DND-41 (cell line): Measurements from ENCODE around the gene FHIT.
"Not testable (repeated sequence)": the region's sequence is repeated elsewhere in the genome, so short reads cannot be mapped to it uniquely, and the experiment has no call there.

ENCODE experiments used
- ATAC-seq: fragments of 200-7000 bp; cut with Tn5 transposase; 3 replicates; pipeline ENCODE4 v1.9.1; 2021; ENCODE audit warnings: low read depth; ENCODE audit not compliant: insufficient read depth
- DNase-seq: peaks from one replicate; pipeline ENCODE4 v3.0.0-alpha.2; 2020
- H2AFZ ChIP-seq: 2 replicates; pipeline ENCODE4 v1.6.0; 2012; ENCODE audit warnings: low read depth, low read length
- H3K27ac ChIP-seq: 2 replicates; pipeline ENCODE4 v1.5.1; 2012; ENCODE audit warnings: low read length, inconsistent platforms
- H3K27me3 ChIP-seq: fragments of 200-600 bp; sonication (generic); 2 replicates; pipeline ENCODE4 v1.6.0; 2012; ENCODE audit warnings: low read length, mild to moderate bottlenecking, inconsistent platforms; ENCODE audit not compliant: insufficient read depth, poor library complexity
- H3K36me3 ChIP-seq: 2 replicates; pipeline ENCODE4 v1.5.1; 2012; ENCODE audit warnings: low read length, inconsistent platforms; ENCODE audit not compliant: insufficient read depth
- H3K4me1 ChIP-seq: 2 replicates; pipeline ENCODE4 v1.5.1; 2012; ENCODE audit warnings: mild to moderate bottlenecking, low read length; ENCODE audit not compliant: insufficient read depth
- H3K4me2 ChIP-seq: 2 replicates; pipeline ENCODE4 v1.6.0; 2012; ENCODE audit warnings: mild to moderate bottlenecking, moderate library complexity, low read length, inconsistent platforms; ENCODE audit not compliant: insufficient read depth
- H3K4me3 ChIP-seq, 2 experiments: fragments of 200-600 bp in 1 of 2; shearing (Covaris generic) in 1 of 2; 2 replicates each; pipeline ENCODE4 v1.5.1; 2012 to 2016; ENCODE audit warnings: inconsistent platforms in 2 of 2, low read length in 2 of 2, mild to moderate bottlenecking in 2 of 2, low read depth in 1 of 2, moderate library complexity in 1 of 2
- H3K79me2 ChIP-seq: 2 replicates; pipeline ENCODE4 v1.6.0; 2012; ENCODE audit warnings: low read length, inconsistent platforms; ENCODE audit not compliant: insufficient read depth
- H3K9ac ChIP-seq: 2 replicates; pipeline ENCODE4 v1.6.0; 2012; ENCODE audit warnings: low read depth, mild to moderate bottlenecking, inconsistent platforms, low read length, moderate library complexity
- H3K9me3 ChIP-seq: 2 replicates; pipeline ENCODE4 v1.5.1; 2012; ENCODE audit warnings: low read length, moderate library complexity, mild to moderate bottlenecking, inconsistent platforms; ENCODE audit not compliant: insufficient read depth, severe bottlenecking
- H4K20me1 ChIP-seq: 2 replicates; pipeline ENCODE4 v1.6.0; 2012; ENCODE audit warnings: low read length; ENCODE audit not compliant: insufficient read depth
- CTCF ChIP-seq: IDR thresholded peaks from 2 replicates; pipeline ENCODE4 v1.5.1; 2012; ENCODE audit warnings: borderline replicate concordance, low read length, moderate library complexity, mild to moderate bottlenecking; ENCODE audit not compliant: poor library complexity, severe bottlenecking; ENCODE audit errors: extremely low read depth
- EZH2 ChIP-seq: IDR thresholded peaks from 3 replicates; pipeline ENCODE4 v1.6.1; 2012; ENCODE audit warnings: borderline replicate concordance, low read depth, mild to moderate bottlenecking, moderate library complexity, low read length, inconsistent platforms; ENCODE audit not compliant: severe bottlenecking

FHIT gene

DNA sequence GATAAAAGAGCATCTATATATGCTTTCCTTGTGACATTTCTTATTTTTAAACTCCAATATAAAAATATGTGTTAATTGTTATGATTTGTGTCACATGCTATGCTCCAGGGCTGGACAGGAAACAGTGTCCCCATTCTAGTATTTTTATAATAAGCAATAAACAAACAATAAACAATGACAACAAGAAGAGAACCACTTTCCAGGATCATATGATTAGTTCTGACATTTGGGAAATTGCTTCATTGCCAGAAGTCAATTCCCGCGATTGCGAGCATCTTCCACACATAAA, 260.9 kb downstream of the FHIT start:
- Histone ChIP-seq H3K9me3 (no peaks in the 10 kb centered on the region), H2AFZ (no peak overlapping the region), H3K4me2 (no peak overlapping the region)

DNA sequence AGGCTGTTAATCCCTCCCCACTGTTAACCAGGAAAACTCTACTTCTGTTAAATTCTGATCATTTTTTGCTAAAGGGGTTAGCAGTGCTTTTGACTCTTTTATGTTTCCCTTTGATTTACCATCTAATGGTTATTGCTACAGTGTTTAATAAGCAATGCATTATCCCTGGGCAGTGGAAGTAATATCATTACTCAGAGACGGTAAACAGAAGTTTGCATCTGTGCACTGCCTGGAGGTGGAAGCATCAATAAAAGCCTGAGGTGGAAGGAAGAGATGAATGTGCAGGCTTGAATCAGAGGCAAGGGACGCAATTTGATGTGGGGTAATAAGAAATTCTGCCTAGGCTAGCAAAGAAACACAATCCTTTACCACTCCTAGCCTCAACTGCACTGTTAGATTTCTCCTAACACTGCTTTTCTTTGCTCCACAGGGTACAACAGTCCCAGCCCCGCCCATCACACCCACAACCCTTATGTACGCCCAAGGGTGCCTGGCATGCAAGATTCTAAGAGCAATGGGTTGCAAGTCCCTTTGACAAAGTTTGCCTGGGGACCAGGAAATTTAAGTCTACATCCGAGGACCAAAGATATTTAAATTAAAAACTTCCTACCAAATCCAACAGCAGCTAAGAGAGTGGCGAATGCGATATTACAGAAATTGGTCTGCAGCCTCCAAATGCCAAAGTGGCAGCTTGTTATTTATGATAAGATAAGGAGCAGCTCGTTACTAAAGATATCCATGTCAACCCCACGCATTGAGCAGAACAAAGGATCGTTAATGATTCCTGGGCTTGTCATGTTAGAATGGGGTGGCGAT, 261.4 kb downstream of the FHIT start:
- no peaks in the 10 kb centered on the region for H3K79me2 ChIP-seq
- no peaks in the 10 kb centered on the region for H3K36me3 ChIP-seq
- H3K27ac ChIP-seq, result no peak overlapping the region
- TF ChIP-seq CTCF (no peak), EZH2 (no peak)
- no peak overlapping the region for H3K9ac ChIP-seq
- DNase-seq (no peak), ATAC-seq (no peak)
- no peaks in the 10 kb centered on the region for H3K9me3 ChIP-seq
- no peak overlapping the region for H3K4me2 ChIP-seq
- H3K4me1 ChIP-seq, result no peaks in the 10 kb centered on the region
- H2AFZ ChIP-seq, result no peak overlapping the region
- H3K27me3 ChIP-seq, result no peaks in the 10 kb centered on the region
- H4K20me1 ChIP-seq, result no peaks in the 10 kb centered on the region
- H3K4me3 ChIP-seq, result no peak overlapping the region

More for the DNA sequence above, 260.9 kb downstream of the FHIT start:
- H3K27ac ChIP-seq, result no peak overlapping the region
- DNase-seq, result no peak
- no peak overlapping the region for H3K9ac ChIP-seq
- TF ChIP-seq EZH2 (no peak), CTCF (no peak)
- no peak for ATAC-seq
- H3K4me3 ChIP-seq, result no peak overlapping the region
- H3K27me3 ChIP-seq, result no peaks in the 10 kb centered on the region
- no peaks in the 10 kb centered on the region for H3K79me2 ChIP-seq
- no peaks in the 10 kb centered on the region for H3K36me3 ChIP-seq
- H3K4me1 ChIP-seq, result no peaks in the 10 kb centered on the region
- no peaks in the 10 kb centered on the region for H4K20me1 ChIP-seq

DNA sequence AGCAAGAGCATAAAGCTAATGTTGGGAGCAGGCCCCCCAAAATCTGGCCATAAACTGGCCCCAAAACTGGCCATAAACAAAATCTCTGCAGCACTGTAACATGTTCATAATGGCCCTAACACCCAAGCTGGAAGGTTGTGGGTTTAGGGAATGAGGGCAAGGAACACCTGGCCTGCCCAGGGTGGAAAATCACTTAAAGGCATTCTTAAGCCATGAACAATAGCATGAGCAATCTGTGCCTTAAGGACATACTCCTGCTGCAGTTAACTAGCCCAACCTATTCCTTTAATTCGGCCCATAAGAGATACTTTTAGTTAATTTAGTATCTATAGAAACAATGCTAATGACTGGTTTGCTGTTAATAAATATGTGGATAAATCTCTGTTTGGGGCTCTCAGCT, 264.1 kb downstream of the FHIT start:
- H3K79me2 ChIP-seq, H4K20me1 ChIP-seq, H3K4me3 ChIP-seq, H3K4me1 ChIP-seq, H3K27ac ChIP-seq, H3K9me3 ChIP-seq, H3K4me2 ChIP-seq, DNase-seq, H2AFZ ChIP-seq, H3K36me3 ChIP-seq, H3K9ac ChIP-seq, ATAC-seq, H3K27me3 ChIP-seq: not testable (repeated sequence)

GRCh38 chr3:60986552-60986951, 264.7 kb downstream of the FHIT start:
- no peak overlapping the region for H2AFZ ChIP-seq
- no peak overlapping the region for H3K9ac ChIP-seq
- DNase-seq, result no peak
- ATAC-seq, result no peak
- no peak overlapping the region for H3K4me2 ChIP-seq
- H3K9me3 ChIP-seq, result no peaks in the 10 kb centered on the region
- no peaks in the 10 kb centered on the region for H3K36me3 ChIP-seq
- no peaks in the 10 kb centered on the region for H3K4me1 ChIP-seq
- H3K27me3 ChIP-seq, result no peaks in the 10 kb centered on the region
- no peaks in the 10 kb centered on the region for H3K79me2 ChIP-seq
- TF ChIP-seq EZH2, result no peak
- H3K27ac ChIP-seq, result no peak overlapping the region
- no peaks in the 10 kb centered on the region for H4K20me1 ChIP-seq
- no peak overlapping the region for H3K4me3 ChIP-seq
